Trophoblast cell (in vitro differentiated cells and primary cell): Measurements from ENCODE around the gene PTGER2.

Experiments
- DNase-seq, 2 donors: peaks; one replicate each; pipeline ENCODE4 v3.0.0-alpha.2; 2016
- H2AFZ ChIP-seq: 2 replicates; pipeline ENCODE4 v1.6.1; 2013; ENCODE audit warnings: low read length, moderate library complexity, mild to moderate bottlenecking; ENCODE audit not compliant: insufficient read depth, poor library complexity
- H2AK5ac ChIP-seq: 2 replicates; pipeline ENCODE4 v1.6.1; 2013; ENCODE audit warnings: mild to moderate bottlenecking, low read length
- H2BK120ac ChIP-seq: 2 replicates; pipeline ENCODE4 v1.6.1; 2013; ENCODE audit warnings: low read length, mild to moderate bottlenecking, moderate library complexity; ENCODE audit not compliant: insufficient read depth, poor library complexity
- H2BK12ac ChIP-seq: 2 replicates; pipeline ENCODE4 v1.6.1; 2013; ENCODE audit warnings: mild to moderate bottlenecking, low read length, moderate library complexity
- H2BK5ac ChIP-seq: 2 replicates; pipeline ENCODE4 v1.6.1; 2013; ENCODE audit warnings: low read length, low read depth, moderate library complexity, mild to moderate bottlenecking; ENCODE audit not compliant: poor library complexity
- H3K14ac ChIP-seq: 2 replicates; pipeline ENCODE4 v1.6.1; 2013; ENCODE audit warnings: mild to moderate bottlenecking, low read length
- H3K18ac ChIP-seq: 2 replicates; pipeline ENCODE4 v1.6.1; 2013; ENCODE audit warnings: mild to moderate bottlenecking, low read length
- H3K23ac ChIP-seq: 2 replicates; pipeline ENCODE4 v1.6.1; 2013; ENCODE audit warnings: low read length
- H3K27ac ChIP-seq: 2 replicates; pipeline ENCODE4 v1.5.1; 2013; ENCODE audit warnings: low read depth, mild to moderate bottlenecking, inconsistent platforms, low read length, moderate library complexity
- H3K27me3 ChIP-seq: 2 replicates; pipeline ENCODE4 v1.6.1; 2013; ENCODE audit warnings: inconsistent platforms, mild to moderate bottlenecking, low read length, moderate library complexity; ENCODE audit not compliant: insufficient read depth
- H3K36me3 ChIP-seq, 2 experiments: 1 replicate in 1 of 2; 2 replicates in 1 of 2; pipeline ENCODE4 v1.6.1; 2013; ENCODE audit warnings: low read length in 2 of 2, mild to moderate bottlenecking in 2 of 2, moderate library complexity in 1 of 2; ENCODE audit not compliant: insufficient read depth in 2 of 2, control insufficient read depth in 1 of 2
- H3K4ac ChIP-seq: 2 replicates; pipeline ENCODE4 v1.6.1; 2013; ENCODE audit warnings: low read depth, mild to moderate bottlenecking, low read length, moderate library complexity
- H3K4me1 ChIP-seq, 2 experiments: 1 replicate in 1 of 2; 2 replicates in 1 of 2; pipeline ENCODE4 v1.6.1; 2013; ENCODE audit warnings: low read length in 2 of 2, mild to moderate bottlenecking in 2 of 2, moderate library complexity in 1 of 2; ENCODE audit not compliant: insufficient read depth in 2 of 2, control insufficient read depth in 1 of 2
- H3K4me2 ChIP-seq: 2 replicates; pipeline ENCODE4 v1.6.1; 2013; ENCODE audit warnings: inconsistent platforms, mild to moderate bottlenecking, low read length, moderate library complexity
- H3K4me3 ChIP-seq: 2 replicates; pipeline ENCODE4 v1.5.1; 2013; ENCODE audit warnings: mild to moderate bottlenecking, low read depth, low read length, inconsistent platforms
- H3K79me1 ChIP-seq: one replicate; pipeline ENCODE4 v1.6.1; 2013; ENCODE audit warnings: low read length
- H3K79me2 ChIP-seq: 2 replicates; pipeline ENCODE4 v1.6.1; 2013; ENCODE audit warnings: low read length, mild to moderate bottlenecking; ENCODE audit not compliant: control insufficient read depth, insufficient read depth, poor library complexity
- H3K9ac ChIP-seq: 2 replicates; pipeline ENCODE4 v1.6.1; 2013; ENCODE audit warnings: mild to moderate bottlenecking, low read length
- H3K9me3 ChIP-seq: 2 replicates; pipeline ENCODE4 v1.6.1; 2013; ENCODE audit warnings: low read depth, mild to moderate bottlenecking, control low read depth, inconsistent platforms, low read length; ENCODE audit not compliant: insufficient read depth
- H4K12ac ChIP-seq: 2 replicates; pipeline ENCODE4 v1.6.1; 2013; ENCODE audit warnings: low read depth, mild to moderate bottlenecking, low read length, moderate library complexity
- H4K8ac ChIP-seq: 2 replicates; pipeline ENCODE4 v1.6.1; 2013; ENCODE audit warnings: low read depth, mild to moderate bottlenecking, low read length, moderate library complexity
- H4K91ac ChIP-seq: one replicate; pipeline ENCODE4 v1.6.1; 2013; ENCODE audit warnings: low read depth, mild to moderate bottlenecking, low read length, moderate library complexity
- WGBS: extraction: QIAGEN DNeasy Blood & Tissue Kit; methylation state at CpG from one replicate; pipeline ENCODE4 v1.1.7; 2013; ENCODE audit warnings: missing lambda C conversion rate; ENCODE audit not compliant: insufficient read length, insufficient coverage; ENCODE audit errors: extremely low coverage; 5-methylcytosine and 5-hydroxymethylcytosine counted together

PTGER2 gene

DNA sequence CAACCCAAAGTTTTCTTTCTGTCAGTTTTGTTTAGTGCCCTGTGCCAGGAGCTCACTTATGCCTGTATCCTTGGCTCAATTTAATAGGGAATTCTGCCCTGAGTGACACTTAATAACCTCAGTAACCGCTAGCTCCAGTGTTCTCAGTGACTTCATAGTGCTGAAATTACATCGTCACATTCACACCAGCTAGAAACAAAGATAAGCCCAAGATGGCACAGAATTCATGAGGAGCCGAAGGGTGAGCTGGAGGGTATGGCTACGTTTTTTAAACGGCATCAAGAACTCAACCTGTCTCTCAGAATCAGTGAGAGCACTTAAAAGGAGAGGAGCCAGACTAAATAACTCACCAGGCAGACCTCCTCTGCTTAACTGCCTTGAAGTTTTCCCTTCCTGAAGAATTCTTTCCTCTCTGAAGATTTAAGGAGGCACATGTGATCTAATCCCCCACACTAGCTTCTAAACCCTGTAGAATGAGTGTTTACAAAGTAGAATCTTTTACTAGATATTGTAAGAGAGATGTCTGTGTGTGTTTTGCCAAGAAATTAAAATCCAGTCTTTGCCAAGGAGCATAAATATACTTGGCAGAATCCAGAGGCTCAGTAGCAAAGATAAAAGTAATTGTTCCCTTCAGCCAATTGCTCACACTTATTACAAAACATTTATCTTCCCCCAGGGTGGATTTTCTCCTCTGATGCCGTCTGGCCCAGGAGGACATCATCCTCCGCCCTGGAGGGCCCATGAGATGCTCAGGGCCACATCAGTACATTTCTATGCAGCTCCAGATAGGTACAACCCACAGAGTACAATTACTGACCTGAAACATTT lies 37.3 kb downstream of the PTGER2 start:
- Histone ChIP-seq H3K79me2 (no peaks in the 10 kb centered on the region), H2AK5ac (no peak overlapping the region), H3K27me3 (no peaks in the 10 kb centered on the region), H3K36me3 (no peaks in the 10 kb centered on the region), H3K18ac (no peak overlapping the region), H3K9me3 (no peaks in the 10 kb centered on the region), H4K91ac (no peak overlapping the region), H3K23ac (no peak overlapping the region), H3K4me3 (no peak overlapping the region), H2AFZ (no peak overlapping the region), H3K4ac (no peak overlapping the region), H2BK12ac (no peak overlapping the region), H3K14ac (no peak overlapping the region), H3K4me1 (no peaks in the 10 kb centered on the region), H3K27ac (no peak overlapping the region), H3K4me2 (no peak overlapping the region), H4K8ac (no peak overlapping the region), H2BK120ac (no peak overlapping the region), H3K9ac (no peak overlapping the region), H3K79me1 (no peaks in the 10 kb centered on the region), H4K12ac (no peak overlapping the region), H2BK5ac (no peak overlapping the region)
- no CpG with 5 or more reads among the region's 7 CpGs for WGBS
- peak in 1 of 2 donors; percentile 24 for DNase-seq

- no peak overlapping the region for H3K14ac ChIP-seq
- no peak overlapping the region for H3K9ac ChIP-seq
- no CpG with 5 or more reads among the region's 3 CpGs for WGBS
- H3K79me1 ChIP-seq = no peaks in the 10 kb centered on the region
- no peak overlapping the region for H2AFZ ChIP-seq
- H3K4me3 ChIP-seq = no peak overlapping the region
- H3K27me3 ChIP-seq = no peaks in the 10 kb centered on the region
- no peak overlapping the region for H2AK5ac ChIP-seq
- H3K9me3 ChIP-seq = no peaks in the 10 kb centered on the region
- no peaks in the 10 kb centered on the region for H3K4me1 ChIP-seq
- H3K23ac ChIP-seq = no peak overlapping the region
- no peak overlapping the region for H3K27ac ChIP-seq
- no peak overlapping the region for H3K4ac ChIP-seq
- H4K91ac ChIP-seq = no peak overlapping the region
- H2BK12ac ChIP-seq = no peak overlapping the region
- H3K36me3 ChIP-seq = no peaks in the 10 kb centered on the region
- no peak for DNase-seq
- no peak overlapping the region for H2BK120ac ChIP-seq
- H4K12ac ChIP-seq = no peak overlapping the region
- no peak overlapping the region for H4K8ac ChIP-seq
- H3K4me2 ChIP-seq = no peak overlapping the region
- no peaks in the 10 kb centered on the region for H3K79me2 ChIP-seq
- no peak overlapping the region for H2BK5ac ChIP-seq
- no peak overlapping the region for H3K18ac ChIP-seq
These were observed 38.0 kb downstream of the PTGER2 start for GRCh38 chr14:52352061-52352491.

DNA sequence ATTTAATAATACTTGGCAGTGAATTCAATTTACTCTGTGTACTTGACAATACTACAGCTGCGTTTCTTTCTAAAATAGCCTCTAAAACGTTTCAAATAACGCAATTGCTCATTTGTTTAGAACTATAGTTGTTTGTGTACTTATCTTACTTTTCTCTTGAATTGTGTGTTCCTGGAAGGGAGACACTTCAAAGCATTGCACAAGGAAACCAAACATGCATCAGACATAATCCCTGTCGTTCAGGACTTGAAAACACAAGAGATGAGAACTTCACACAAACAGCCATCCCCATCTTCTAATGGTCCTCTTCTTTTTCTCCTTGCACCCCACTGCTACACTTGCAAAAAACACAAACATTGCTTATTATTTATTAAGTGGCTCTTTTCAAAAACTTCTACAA lies 38.5 kb downstream of the PTGER2 start:
- H3K4me3 ChIP-seq = no peak overlapping the region
- H2AFZ ChIP-seq = no peak overlapping the region

GRCh38 chr14:52354242-52354641 lies 40.1 kb downstream of the PTGER2 start:
- Histone ChIP-seq H2AK5ac (no peak overlapping the region), H3K4me3 (no peak overlapping the region), H2BK5ac (no peak overlapping the region), H3K27me3 (no peaks in the 10 kb centered on the region), H3K36me3 (no peaks in the 10 kb centered on the region), H3K9ac (no peak overlapping the region), H2AFZ (no peak overlapping the region), H2BK120ac (no peak overlapping the region), H4K8ac (no peak overlapping the region), H3K9me3 (no peaks in the 10 kb centered on the region), H3K23ac (no peak overlapping the region), H4K12ac (no peak overlapping the region), H4K91ac (no peak overlapping the region), H3K79me2 (no peaks in the 10 kb centered on the region), H2BK12ac (no peak overlapping the region), H3K18ac (no peak overlapping the region), H3K4me2 (no peak overlapping the region), H3K4ac (no peak overlapping the region), H3K79me1 (no peaks in the 10 kb centered on the region), H3K14ac (no peak overlapping the region), H3K27ac (no peak overlapping the region), H3K4me1 (no peaks in the 10 kb centered on the region)
- DNase-seq = no peak

More for the DNA sequence above, 38.5 kb downstream of the PTGER2 start:
- H3K4me2 ChIP-seq = no peak overlapping the region
- H3K27ac ChIP-seq = no peak overlapping the region
- no peak overlapping the region for H4K8ac ChIP-seq
- H4K12ac ChIP-seq = no peak overlapping the region
- no peak for DNase-seq
- H3K4ac ChIP-seq = no peak overlapping the region
- H2BK5ac ChIP-seq = no peak overlapping the region
- no peak overlapping the region for H2BK12ac ChIP-seq
- H2AK5ac ChIP-seq = no peak overlapping the region
- no peaks in the 10 kb centered on the region for H3K79me1 ChIP-seq
- H3K27me3 ChIP-seq = no peaks in the 10 kb centered on the region
- no peak overlapping the region for H2BK120ac ChIP-seq
- no peak overlapping the region for H4K91ac ChIP-seq
- no peak overlapping the region for H3K14ac ChIP-seq
- WGBS = no CpG with 5 or more reads among the region's 4 CpGs
- H3K36me3 ChIP-seq = no peaks in the 10 kb centered on the region
- H3K9ac ChIP-seq = no peak overlapping the region
- no peak overlapping the region for H3K23ac ChIP-seq
- no peaks in the 10 kb centered on the region for H3K79me2 ChIP-seq
- no peaks in the 10 kb centered on the region for H3K4me1 ChIP-seq
- no peak overlapping the region for H3K18ac ChIP-seq
- no peaks in the 10 kb centered on the region for H3K9me3 ChIP-seq
